Spleen (tissue), 11 donors: ENCODE data around the gene MAN1B1. TPM values are rescaled to one million over a fixed set of nuclear protein-coding genes. Genes with fewer than 3 reads are reported as not detected.

Source experiments
- DNase-seq: peaks from one replicate; pipeline ENCODE4 v3.0.0-alpha.2; 2020
- H3K27ac ChIP-seq, 8 donors: fragments of 200-600 bp; sonication (generic) in 7 of 8; 1 replicate in 4 of 8; 2 replicates in 4 of 8; pipeline versions ENCODE4 v1.5.0 to v1.8.0; 2016 to 2021; ENCODE audit warnings: inconsistent platforms in 4 of 8, mild to moderate bottlenecking in 4 of 8, moderate library complexity in 1 of 8
- H3K27me3 ChIP-seq, 7 donors: fragments of 200-600 bp; sonication (generic) in 6 of 7; replicated peaks in 1 of 7; 1 replicate in 4 of 7; 2 replicates in 3 of 7; pipeline versions ENCODE4 v1.5.0 to v1.8.0; 2016 to 2021; ENCODE audit warnings: inconsistent platforms in 3 of 7, mild to moderate bottlenecking in 1 of 7
- H3K36me3 ChIP-seq, 6 donors: fragments of 200-600 bp; sonication (generic) in 5 of 6; 1 replicate in 4 of 6; 2 replicates in 2 of 6; pipeline versions ENCODE4 v1.5.0 to v1.8.0; 2016 to 2021; ENCODE audit warnings: inconsistent platforms in 2 of 6
- H3K4me1 ChIP-seq, 6 donors: fragments of 200-600 bp; sonication (generic) in 5 of 6; 1 replicate in 3 of 6; 2 replicates in 3 of 6; pipeline versions ENCODE4 v1.5.0 to v1.8.0; 2016 to 2021; ENCODE audit warnings: inconsistent platforms in 3 of 6
- H3K4me3 ChIP-seq, 8 donors: fragments of 200-600 bp; sonication (generic) in 7 of 8; 1 replicate in 4 of 8; 2 replicates in 4 of 8; pipeline versions ENCODE4 v1.5.0 to v1.8.0; 2016 to 2021; ENCODE audit warnings: inconsistent platforms in 4 of 8, mild to moderate bottlenecking in 4 of 8, moderate library complexity in 2 of 8
- H3K9me3 ChIP-seq, 8 donors: fragments of 200-600 bp; sonication (generic) in 7 of 8; 1 replicate in 4 of 8; 2 replicates in 4 of 8; pipeline versions ENCODE4 v1.5.0 to v1.8.0; 2016 to 2021; ENCODE audit warnings: inconsistent platforms in 4 of 8
- CTCF ChIP-seq, 11 experiments: fragments of 200-600 bp in 7 of 11; fragments of 450-650 bp in 4 of 11; sonication (generic) in 4 of 11; IDR thresholded peaks in 8 of 11; conservative IDR thresholded peaks in 3 of 11; 1 replicate in 7 of 11; 2 replicates in 4 of 11; pipeline versions ENCODE4 v1.4.0 to v1.8.0; 2016 to 2021; ENCODE audit warnings: antibody characterized with exemption in 11 of 11, inconsistent platforms in 4 of 11, mild to moderate bottlenecking in 1 of 11
- POLR2A ChIP-seq, 3 donors: fragments of 450-650 bp; IDR thresholded peaks; one replicate each; pipeline ENCODE4 v1.5.1; 2017; ENCODE audit warnings: antibody characterized with exemption in 3 of 3, mild to moderate bottlenecking in 1 of 3
- POLR2AphosphoS5 ChIP-seq, 3 donors: sonication (generic); formaldehyde crosslinking; IDR thresholded peaks; one replicate each; pipeline ENCODE4 v1.5.1; 2017; ENCODE audit warnings: antibody characterized with exemption in 3 of 3
- WGBS, 5 donors: extraction: QIAGEN DNeasy Blood & Tissue Kit in 3 of 5; methylation state at CpG; one replicate each; pipeline versions ENCODE4 v1.1.5 to v1.1.7; 2013 to 2018; 5-methylcytosine and 5-hydroxymethylcytosine counted together
- intact Hi-C: fragments of 100-400 bp; cut with DNase I; formaldehyde crosslinking; loops from one replicate; pipeline ENCODE4 v1.15.0; 2023; ENCODE audit warnings: low total_unique reads
- polyA plus RNA-seq, 3 donors: library from polyadenylated mRNA; stranded (reverse); fragments of 200-250 nt; gene quantifications; one replicate each; pipeline ENCODE4 v1.2.1, GENCODE V29; 2013
- total RNA-seq, 7 donors: library from RNA; depleted of rRNA in 3 of 7; stranded (reverse); fragments of >200 nt in 3 of 7; fragmentation: NEBNext Ultra II Directional in 4 of 7; extraction: Animal tissue kit (Norgen Biotek cat#: 25700) in 4 of 7; gene quantifications; one replicate each; pipeline versions ENCODE4 v1.1.0 to v1.2.1, GENCODE V29; 2016 to 2021
- donor health status: healthy with polysubstance abuse.
- donor health status: DM: no; HTN: no; CAD: no; lungs with moderate emphysema.
- donor health status: DM: no; HTN: no; CAD: no.
- donor health status: Bipolar disorder and iron deficiency.
- donor health status: healthy.
- donor health status: DM: no; HTN: no; CAD: no.
- donor health status: DM: yes; HTN: yes; CAD: no.

The MAN1B1 gene
- total and polyA plus RNA-seq, 10 donors: 43.2 to 112 (median 52.8) TPM

GRCh38 chr9:137145731-137146526, 59.1 kb downstream of the MAN1B1 start:
- TF ChIP-seq POLR2AphosphoS5 (IDR thresholded peaks at IDR 0.05) (no peak), POLR2A (IDR thresholded peaks at IDR 0.05) (no peak), CTCF (IDR thresholded peaks at IDR 0.05 in 8 of 11, conservative IDR thresholded peaks at IDR 0.05 in 3 of 11) (no peak)
- H3K4me1 ChIP-seq: no peaks in the 10 kb centered on the region
- H3K36me3 ChIP-seq: no peaks in the 10 kb centered on the region
- peaks cover 0 to 82% (median 50%) of the 10 kb centered on the region in 7 donors for H3K27me3 ChIP-seq
- no peak overlapping the region for H3K27ac ChIP-seq
- no peak overlapping the region for H3K4me3 ChIP-seq
- WGBS, 5 donors: 56 to 70% (median 63%) methylated on average over 42 to 49 of the region's 49 CpGs
- intact Hi-C loops: no loop called here
- peaks cover 0 to 6% (median 0%) of the 10 kb centered on the region in 8 donors for H3K9me3 ChIP-seq
- DNase-seq: no peak

GRCh38 chr9:137146527-137146918, 59.7 kb downstream of the MAN1B1 start:
- TF ChIP-seq POLR2A (IDR thresholded peaks at IDR 0.05) (no peak), CTCF (IDR thresholded peaks at IDR 0.05 in 8 of 11, conservative IDR thresholded peaks at IDR 0.05 in 3 of 11) (no peak), POLR2AphosphoS5 (IDR thresholded peaks at IDR 0.05) (no peak)
- Histone ChIP-seq H3K27ac (no peak overlapping the region), H3K27me3 (peaks cover 0 to 76% (median 44%) of the 10 kb centered on the region in 7 donors), H3K4me3 (no peak overlapping the region), H3K9me3 (peaks cover 0 to 10% (median 0%) of the 10 kb centered on the region in 8 donors), H3K4me1 (no peaks in the 10 kb centered on the region), H3K36me3 (no peaks in the 10 kb centered on the region)
- DNase-seq: no peak
- 52 to 72% (median 71%) methylated on average over 2 to 9 of the region's 9 CpGs for WGBS, 5 donors
- intact Hi-C loops: no loop called here

- no peak for DNase-seq
Observed at GRCh38 chr9:137147091-137147792, 60.5 kb downstream of the MAN1B1 start.

More at GRCh38 chr9:137147091-137147792, 60.5 kb downstream of the MAN1B1 start:
- H3K27me3 ChIP-seq: peaks cover 0 to 69% (median 38%) of the 10 kb centered on the region in 7 donors
- no peaks in the 10 kb centered on the region for H3K36me3 ChIP-seq
- H3K4me3 ChIP-seq: no peak overlapping the region
- TF ChIP-seq POLR2A (IDR thresholded peaks at IDR 0.05) (no peak), CTCF (IDR thresholded peaks at IDR 0.05 in 8 of 11, conservative IDR thresholded peaks at IDR 0.05 in 3 of 11) (no peak), POLR2AphosphoS5 (IDR thresholded peaks at IDR 0.05) (no peak)
- H3K9me3 ChIP-seq: peaks cover 0 to 10% (median 0%) of the 10 kb centered on the region in 8 donors
- WGBS, 5 donors: 85 to 89% (median 88%) methylated on average over 25 to 26 of the region's 26 CpGs
- no peaks in the 10 kb centered on the region for H3K4me1 ChIP-seq
- intact Hi-C loops: no loop called here
- no peak overlapping the region for H3K27ac ChIP-seq
